ENCODE results near the gene ICA1L. TPM values are rescaled to one million over a fixed set of nuclear protein-coding genes. Genes with fewer than 3 reads are reported as not detected.

ICA1L gene
- total RNA-seq, 2 donors from 2014 or later: 8.9 to 15.8 TPM

GRCh38 chr2:202743613-202744012, 128.0 kb downstream of the ICA1L start:
- Histone ChIP-seq H3K4me1 (replicated peaks) (no peaks in the 10 kb centered on the region), H3K9me3 (no peaks in the 10 kb centered on the region), H3K36me3 (no peaks in the 10 kb centered on the region), H3K27ac (no peak overlapping the region), H3K27me3 (replicated peaks; ENCODE audit: insufficient read depth) (no peaks in the 10 kb centered on the region), H3K4me3 (no peak overlapping the region)
- WGBS: 100% methylated on average over 1 of the region's 1 CpG
- TF ChIP-seq POLR2A (IDR thresholded peaks at IDR 0.05) (no peak), POLR2AphosphoS5 (IDR thresholded peaks at IDR 0.05) (no peak)
- TF ChIP-seq, protein P1, sequence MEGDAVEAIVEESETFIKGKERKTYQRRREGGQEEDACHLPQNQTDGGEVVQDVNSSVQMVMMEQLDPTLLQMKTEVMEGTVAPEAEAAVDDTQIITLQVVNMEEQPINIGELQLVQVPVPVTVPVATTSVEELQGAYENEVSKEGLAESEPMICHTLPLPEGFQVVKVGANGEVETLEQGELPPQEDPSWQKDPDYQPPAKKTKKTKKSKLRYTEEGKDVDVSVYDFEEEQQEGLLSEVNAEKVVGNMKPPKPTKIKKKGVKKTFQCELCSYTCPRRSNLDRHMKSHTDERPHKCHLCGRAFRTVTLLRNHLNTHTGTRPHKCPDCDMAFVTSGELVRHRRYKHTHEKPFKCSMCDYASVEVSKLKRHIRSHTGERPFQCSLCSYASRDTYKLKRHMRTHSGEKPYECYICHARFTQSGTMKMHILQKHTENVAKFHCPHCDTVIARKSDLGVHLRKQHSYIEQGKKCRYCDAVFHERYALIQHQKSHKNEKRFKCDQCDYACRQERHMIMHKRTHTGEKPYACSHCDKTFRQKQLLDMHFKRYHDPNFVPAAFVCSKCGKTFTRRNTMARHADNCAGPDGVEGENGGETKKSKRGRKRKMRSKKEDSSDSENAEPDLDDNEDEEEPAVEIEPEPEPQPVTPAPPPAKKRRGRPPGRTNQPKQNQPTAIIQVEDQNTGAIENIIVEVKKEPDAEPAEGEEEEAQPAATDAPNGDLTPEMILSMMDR (IDR thresholded peaks at IDR 0.05): no peak
- no peak for DNase-seq (ENCODE audit: low spot score)
- intact Hi-C loops (cut with DNase I): no loop called here

- Histone ChIP-seq H3K9me3 (no peaks in the 10 kb centered on the region), H3K36me3 (no peaks in the 10 kb centered on the region), H3K4me1 (replicated peaks) (no peaks in the 10 kb centered on the region), H3K27me3 (replicated peaks; ENCODE audit: insufficient read depth) (no peaks in the 10 kb centered on the region), H3K27ac (no peak overlapping the region), H3K4me3 (no peak overlapping the region)
- intact Hi-C loops (cut with DNase I): no loop called here
- no peak for DNase-seq (ENCODE audit: low spot score)
- 100% methylated on average over 1 of the region's 1 CpG for WGBS
- TF ChIP-seq POLR2AphosphoS5 (IDR thresholded peaks at IDR 0.05): no peak
- TF ChIP-seq, protein P1 (IDR thresholded peaks at IDR 0.05): no peak
- no peak for TF ChIP-seq POLR2A (IDR thresholded peaks at IDR 0.05)
Measured at GRCh38 chr2:202736826-202737225, 134.7 kb downstream of the ICA1L start.

DNA sequence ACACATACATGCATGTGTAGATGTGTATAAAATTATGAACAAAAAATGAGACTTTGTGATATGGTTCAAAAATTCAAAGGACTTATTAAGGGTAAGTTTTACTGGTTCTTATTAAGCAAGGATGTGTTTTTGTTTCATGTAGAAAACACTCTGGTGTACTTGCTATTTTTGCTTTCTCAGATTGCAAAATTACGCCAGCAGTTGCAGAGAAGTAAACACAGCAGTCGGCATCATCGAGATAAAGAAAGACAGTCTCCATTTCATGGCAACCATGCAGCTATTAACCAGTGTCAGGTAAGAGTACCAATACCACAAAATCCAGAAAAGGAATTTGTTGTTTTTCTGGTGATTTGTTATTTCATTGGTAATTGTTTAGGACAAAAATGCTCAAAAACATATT, 145.5 kb downstream of the ICA1L start:
- Histone ChIP-seq H3K27ac (no peak overlapping the region), H3K4me1 (replicated peaks) (no peaks in the 10 kb centered on the region), H3K9me3 (no peaks in the 10 kb centered on the region), H3K27me3 (replicated peaks; ENCODE audit: insufficient read depth) (no peaks in the 10 kb centered on the region), H3K36me3 (no peaks in the 10 kb centered on the region), H3K4me3 (no peak overlapping the region)
- 88% methylated on average over 3 of the region's 3 CpGs for WGBS
- TF ChIP-seq POLR2AphosphoS5 (IDR thresholded peaks at IDR 0.05): no peak
- TF ChIP-seq POLR2A (IDR thresholded peaks at IDR 0.05): no peak
- TF ChIP-seq, protein P1 (IDR thresholded peaks at IDR 0.05): no peak
- intact Hi-C loops (cut with DNase I): no loop called here
- DNase-seq (ENCODE audit: low spot score): no peak

DNA sequence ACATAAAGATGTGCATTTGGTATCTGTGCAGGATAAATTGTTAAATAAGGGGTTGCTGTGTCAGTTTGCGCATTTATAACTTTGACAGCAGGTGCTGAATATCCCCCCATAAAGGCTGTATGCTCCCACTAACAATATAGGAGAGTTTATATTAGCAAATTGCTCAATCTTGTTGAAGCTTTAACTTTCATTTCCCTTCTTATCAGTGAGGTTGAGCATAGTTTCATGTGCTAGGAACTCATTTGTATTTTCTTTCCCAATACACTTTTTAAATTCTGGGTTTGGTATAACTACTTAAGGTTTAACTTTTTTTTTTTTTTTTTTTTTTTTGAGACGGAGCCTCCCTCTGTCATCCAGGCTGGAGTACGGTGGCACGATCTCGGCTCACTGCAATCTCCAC, 147.8 kb downstream of the ICA1L start:
- H3K36me3 ChIP-seq: no peaks in the 10 kb centered on the region
- no peaks in the 10 kb centered on the region for H3K9me3 ChIP-seq
- intact Hi-C loops (cut with DNase I): no loop called here
- TF ChIP-seq, protein P1 (IDR thresholded peaks at IDR 0.05): no peak
- TF ChIP-seq POLR2A (IDR thresholded peaks at IDR 0.05) (no peak), POLR2AphosphoS5 (IDR thresholded peaks at IDR 0.05) (no peak)
- no peak overlapping the region for H3K27ac ChIP-seq
- 91% methylated on average over 5 of the region's 5 CpGs for WGBS
- H3K27me3 ChIP-seq (replicated peaks; ENCODE audit: insufficient read depth): no peaks in the 10 kb centered on the region
- no peak overlapping the region for H3K4me3 ChIP-seq
- H3K4me1 ChIP-seq (replicated peaks): no peaks in the 10 kb centered on the region
- DNase-seq (ENCODE audit: low spot score): no peak

Other genes starting within 250 kb of the ICA1L start
- gene FAM117B, start 236.8 kb downstream of the ICA1L start, total RNA-seq: 10 to 100 TPM; 27.5 to 30.5 TPM
- 10 to 100 TPM in 1 of 2 donors, 1 to 10 TPM in 1; 8.9 to 10.5 TPM for gene WDR12, start 39.9 kb upstream of the ICA1L start, total RNA-seq
- 10 to 100 TPM; 14.3 to 15.8 TPM for gene CARF, start 40.5 kb upstream of the ICA1L start, total RNA-seq
- 10 to 100 TPM; 21.2 to 47.1 TPM for gene NBEAL1, start 143.1 kb upstream of the ICA1L start, total RNA-seq

All from prostate gland (tissue), 2 donors.